HFFc6 (cell line): ENCODE results near the gene SPDYE18. TPM values are rescaled to one million over a fixed set of nuclear protein-coding genes. Genes with fewer than 3 reads are reported as not detected.
"Not testable (repeated sequence)": the region's sequence is repeated elsewhere in the genome, so short reads cannot be mapped to it uniquely, and the experiment has no call there.

ENCODE experiments used
- DNase-seq: peaks from one replicate; pipeline ENCODE4 v3.0.0-alpha.2; 2018
- H3K27ac Mint-ChIP-seq: 2 replicates; pipeline ENCODE4 v1.8.0; 2020; ENCODE audit warnings: mild to moderate bottlenecking, mixed read lengths
- H3K27me3 Mint-ChIP-seq: 2 replicates; pipeline ENCODE4 v1.8.0; 2021; ENCODE audit warnings: mild to moderate bottlenecking, moderate library complexity, mixed read lengths; ENCODE audit not compliant: insufficient read depth
- H3K36me3 Mint-ChIP-seq: 2 replicates; pipeline ENCODE4 v1.8.0; 2021; ENCODE audit warnings: low read depth, mixed read lengths
- H3K4me1 Mint-ChIP-seq: 2 replicates; pipeline ENCODE4 v1.8.0; 2020; ENCODE audit warnings: low read depth, mixed read lengths
- H3K4me3 Mint-ChIP-seq: 2 replicates; pipeline ENCODE4 v1.8.0; 2020; ENCODE audit warnings: mild to moderate bottlenecking, moderate library complexity, mixed read lengths
- H3K9me3 Mint-ChIP-seq: 2 replicates; pipeline ENCODE4 v1.8.0; 2020; ENCODE audit warnings: mild to moderate bottlenecking, mixed read lengths
- total RNA-seq, 6 experiments: library from RNA; stranded (reverse); fragmentation: NEBNext Ultra II Directional; extraction: Animal tissue kit (Norgen Biotek cat#: 25700); gene quantifications; 2 replicates in 1 of 6; 3 replicates in 5 of 6; pipeline ENCODE4 v1.2.3, GENCODE V29; 2021

Gene SPDYE18
- total RNA-seq, 6 experiments from 2014 or later, result 0.21 TPM; not detected in 5

DNA sequence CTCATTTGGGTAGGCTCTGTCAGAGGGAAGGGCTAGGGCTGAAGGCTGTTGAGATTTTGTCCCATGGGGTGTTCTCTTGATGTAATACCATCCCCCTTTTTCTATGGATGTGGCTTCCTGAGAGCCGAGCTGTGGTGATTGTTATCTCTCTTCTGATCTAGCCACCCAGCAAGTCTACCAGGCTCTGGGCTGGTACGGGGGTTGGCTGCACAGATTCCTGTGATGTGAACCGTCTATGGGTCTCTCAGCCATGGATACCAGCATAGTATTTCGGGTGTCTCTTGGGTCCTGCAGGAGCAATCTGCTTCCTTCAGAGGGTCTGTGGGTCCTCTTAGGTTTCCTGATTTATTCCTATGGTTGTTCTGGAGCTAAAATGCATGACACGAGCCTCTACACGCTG is 8.8 kb upstream of the SPDYE18 start:
- not testable (repeated sequence) for H3K27me3 Mint-ChIP-seq, H3K27ac Mint-ChIP-seq, H3K4me3 Mint-ChIP-seq, DNase-seq
- H3K9me3 Mint-ChIP-seq, result peaks cover 14% of the 10 kb centered on the region
- peaks cover 21% of the 10 kb centered on the region for H3K4me1 Mint-ChIP-seq
- peaks cover 28% of the 10 kb centered on the region for H3K36me3 Mint-ChIP-seq

DNA sequence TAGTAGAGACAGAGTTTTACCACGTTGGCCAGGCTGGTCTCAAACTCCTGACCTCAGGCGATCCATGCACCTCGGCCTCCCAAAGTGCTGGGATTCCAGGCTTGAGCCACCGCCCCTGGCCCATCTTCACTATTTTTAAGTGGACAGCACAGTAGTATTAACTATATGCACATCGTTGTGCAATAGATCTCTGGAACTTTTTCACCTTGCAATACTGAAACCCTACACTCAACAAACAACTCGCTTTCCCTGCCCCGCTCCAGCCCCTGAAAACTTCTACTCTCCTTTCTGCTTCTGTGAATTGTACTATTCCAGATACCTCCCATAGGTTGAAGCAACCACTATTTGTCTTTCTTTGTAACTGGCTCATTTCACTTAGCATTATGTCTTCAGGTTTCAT is 3.5 kb upstream of the SPDYE18 start:
- H3K4me3 Mint-ChIP-seq, H3K9me3 Mint-ChIP-seq, H3K27me3 Mint-ChIP-seq, H3K4me1 Mint-ChIP-seq, H3K27ac Mint-ChIP-seq, DNase-seq: not testable (repeated sequence)
- H3K36me3 Mint-ChIP-seq, result peaks cover 20% of the 10 kb centered on the region

DNA sequence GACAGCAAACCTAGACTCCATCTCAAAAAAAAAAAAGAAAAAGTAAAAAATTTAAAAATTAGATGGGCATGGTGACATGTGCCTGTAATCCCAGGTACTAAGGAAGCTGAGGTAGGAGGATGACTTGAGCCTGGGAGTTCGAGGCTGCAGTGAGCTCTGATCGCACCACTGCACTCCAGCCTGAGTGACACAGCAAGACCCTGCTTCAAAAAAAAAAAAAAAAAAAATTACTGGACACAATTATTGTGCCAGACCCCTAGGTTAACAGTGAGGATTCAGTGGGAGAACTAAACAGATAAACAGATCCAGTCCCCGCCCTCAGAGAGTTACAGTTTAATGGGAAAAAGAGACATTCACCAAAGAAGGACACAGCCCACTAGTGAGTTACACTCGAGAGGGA is 1.4 kb upstream of the SPDYE18 start:
- not testable (repeated sequence) for H3K27me3 Mint-ChIP-seq, H3K9me3 Mint-ChIP-seq, H3K36me3 Mint-ChIP-seq, DNase-seq, H3K27ac Mint-ChIP-seq, H3K4me1 Mint-ChIP-seq, H3K4me3 Mint-ChIP-seq

GRCh38 chr7:77032261-77032660 is 30.1 kb downstream of the SPDYE18 start, which contains the start of gene SPDYE17:
Gene SPDYE17 (minus strand): TSS chr7:77032361. CDS start chr7:77030570, 1,791 bp downstream.
- H3K9me3 Mint-ChIP-seq, H3K27me3 Mint-ChIP-seq, H3K36me3 Mint-ChIP-seq, H3K4me1 Mint-ChIP-seq, H3K27ac Mint-ChIP-seq, H3K4me3 Mint-ChIP-seq, DNase-seq: not testable (repeated sequence)

GRCh38 chr7:77026349-77026748 is 36.0 kb downstream of the SPDYE18 start:
- H3K27me3 Mint-ChIP-seq, DNase-seq, H3K27ac Mint-ChIP-seq, H3K4me3 Mint-ChIP-seq, H3K9me3 Mint-ChIP-seq, H3K36me3 Mint-ChIP-seq, H3K4me1 Mint-ChIP-seq: not testable (repeated sequence)

GRCh38 chr7:77010074-77010680 is 52.2 kb downstream of the SPDYE18 start:
- not testable (repeated sequence) for H3K4me1 Mint-ChIP-seq, DNase-seq, H3K4me3 Mint-ChIP-seq, H3K9me3 Mint-ChIP-seq, H3K27me3 Mint-ChIP-seq, H3K36me3 Mint-ChIP-seq, H3K27ac Mint-ChIP-seq

DNA sequence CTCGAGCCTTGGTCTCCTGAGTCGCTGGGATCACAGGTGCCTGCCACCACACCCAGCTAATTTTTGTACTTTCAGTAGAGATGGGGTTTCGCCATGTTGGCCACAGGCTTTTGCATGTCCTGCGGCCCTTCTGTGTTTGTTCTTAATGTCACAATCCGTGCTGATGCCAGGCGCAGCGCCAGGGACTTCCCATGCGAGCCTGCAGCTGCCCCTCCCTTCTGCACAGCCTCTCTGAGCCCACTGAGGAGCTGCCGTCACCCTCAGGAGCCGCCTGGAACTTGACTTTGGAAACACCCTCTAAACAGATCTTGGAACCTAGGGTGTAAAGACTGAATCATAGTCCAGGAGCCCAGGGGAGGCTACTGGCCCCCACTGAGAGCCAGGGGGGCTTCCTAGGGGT is 54.4 kb downstream of the SPDYE18 start:
- H3K4me1 Mint-ChIP-seq, H3K36me3 Mint-ChIP-seq, H3K27ac Mint-ChIP-seq, H3K4me3 Mint-ChIP-seq, DNase-seq, H3K27me3 Mint-ChIP-seq, H3K9me3 Mint-ChIP-seq: not testable (repeated sequence)

DNA sequence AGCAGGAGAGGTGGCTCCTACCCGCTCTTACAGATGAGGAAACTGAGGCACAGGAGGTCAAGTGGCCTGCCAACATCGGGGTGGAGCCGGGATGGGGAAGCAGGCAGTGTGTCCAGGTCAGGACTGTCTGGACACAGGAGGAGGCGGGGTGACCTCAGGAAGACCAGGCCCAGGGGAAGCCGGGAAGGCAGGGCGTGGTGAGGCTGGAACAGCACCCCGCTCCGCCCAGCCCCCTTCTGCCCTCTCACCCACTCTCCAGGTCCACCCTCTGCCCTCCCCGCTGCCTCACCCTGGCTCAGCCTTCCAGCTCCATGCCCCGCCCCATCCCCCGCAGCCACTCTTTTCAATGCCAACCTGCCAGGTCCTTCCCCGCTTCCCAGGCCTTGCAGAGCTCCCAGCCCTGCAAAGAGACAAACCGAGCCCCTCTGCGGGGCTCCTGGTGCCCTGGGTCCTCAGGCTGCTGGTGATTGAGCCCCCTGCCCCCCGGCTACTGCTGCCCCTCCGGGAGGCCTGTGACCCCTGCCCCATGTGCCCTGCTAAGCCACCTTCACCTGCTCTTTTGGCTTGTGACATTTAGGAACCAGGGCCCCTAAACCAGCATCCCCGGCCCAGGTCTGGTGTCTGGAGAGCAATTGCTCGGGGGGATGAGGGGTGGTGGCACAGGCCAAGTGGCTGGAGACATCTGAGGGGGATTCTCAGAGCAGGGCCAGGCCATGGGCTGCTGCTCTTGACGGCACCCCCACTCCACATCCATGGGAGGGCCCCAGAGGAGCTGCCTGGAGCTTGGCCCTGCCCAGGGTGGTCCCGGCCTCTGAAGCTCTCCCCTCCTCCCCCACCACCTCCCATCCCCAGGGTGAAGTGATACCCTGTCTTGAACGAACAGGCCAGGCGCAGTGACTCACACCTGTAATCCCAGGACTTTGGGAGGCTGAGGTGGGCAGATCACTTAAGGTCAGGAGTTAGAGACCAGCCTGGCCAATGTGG is 55.9 kb downstream of the SPDYE18 start:
- not testable (repeated sequence) for DNase-seq, H3K36me3 Mint-ChIP-seq, H3K4me3 Mint-ChIP-seq, H3K27me3 Mint-ChIP-seq, H3K9me3 Mint-ChIP-seq, H3K4me1 Mint-ChIP-seq, H3K27ac Mint-ChIP-seq

GRCh38 chr7:77005461-77006057 is 56.8 kb downstream of the SPDYE18 start:
- not testable (repeated sequence) for H3K9me3 Mint-ChIP-seq, H3K4me3 Mint-ChIP-seq, DNase-seq, H3K27me3 Mint-ChIP-seq, H3K36me3 Mint-ChIP-seq, H3K4me1 Mint-ChIP-seq, H3K27ac Mint-ChIP-seq

DNA sequence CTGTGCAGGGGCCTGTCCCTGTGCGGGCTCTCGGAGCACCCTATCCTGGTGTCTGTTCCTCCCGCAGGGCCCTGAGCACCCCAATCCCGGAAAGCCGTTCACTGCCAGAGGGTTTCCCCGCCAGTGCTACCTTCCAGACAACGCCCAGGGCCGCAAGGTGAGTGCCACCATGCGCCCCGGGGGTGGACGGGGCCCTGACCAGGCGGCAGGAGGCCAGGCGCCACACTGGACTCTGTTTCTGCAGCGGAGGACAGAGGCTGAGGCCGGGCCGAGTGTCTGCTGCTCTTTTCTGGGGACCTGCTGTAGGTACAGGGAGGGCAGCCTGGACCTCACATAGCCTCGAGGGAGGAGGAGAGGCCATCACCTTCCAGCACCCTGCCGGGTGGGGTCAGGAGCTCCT is 58.2 kb downstream of the SPDYE18 start:
- not testable (repeated sequence) for H3K27me3 Mint-ChIP-seq, H3K36me3 Mint-ChIP-seq, DNase-seq, H3K27ac Mint-ChIP-seq, H3K4me1 Mint-ChIP-seq, H3K4me3 Mint-ChIP-seq, H3K9me3 Mint-ChIP-seq

GRCh38 chr7:77003241-77003640 is 59.1 kb downstream of the SPDYE18 start:
- H3K36me3 Mint-ChIP-seq, H3K9me3 Mint-ChIP-seq, H3K27me3 Mint-ChIP-seq, H3K27ac Mint-ChIP-seq, DNase-seq, H3K4me3 Mint-ChIP-seq, H3K4me1 Mint-ChIP-seq: not testable (repeated sequence)

GRCh38 chr7:77002678-77003233 is 59.6 kb downstream of the SPDYE18 start:
- H3K36me3 Mint-ChIP-seq, H3K4me3 Mint-ChIP-seq, H3K27me3 Mint-ChIP-seq, DNase-seq, H3K9me3 Mint-ChIP-seq, H3K4me1 Mint-ChIP-seq, H3K27ac Mint-ChIP-seq: not testable (repeated sequence)

- H3K36me3 Mint-ChIP-seq, H3K4me3 Mint-ChIP-seq, H3K4me1 Mint-ChIP-seq, DNase-seq, H3K27ac Mint-ChIP-seq, H3K27me3 Mint-ChIP-seq, H3K9me3 Mint-ChIP-seq: not testable (repeated sequence)
Observed at GRCh38 chr7:77002104-77002503, 60.3 kb downstream of the SPDYE18 start.
